Spleen (tissue), 7 donors: ENCODE data around the gene EDIL3.

Experiments used
- CTCF ChIP-seq, 11 experiments: fragments of 200-600 bp in 7 of 11; fragments of 450-650 bp in 4 of 11; sonication (generic) in 4 of 11; IDR thresholded peaks in 8 of 11; conservative IDR thresholded peaks in 3 of 11; 1 replicate in 7 of 11; 2 replicates in 4 of 11; pipeline versions ENCODE4 v1.4.0 to v1.8.0; 2016 to 2021; ENCODE audit warnings: antibody characterized with exemption in 11 of 11, inconsistent platforms in 4 of 11, mild to moderate bottlenecking in 1 of 11
- POLR2A ChIP-seq, 3 donors: fragments of 450-650 bp; IDR thresholded peaks; one replicate each; pipeline ENCODE4 v1.5.1; 2017; ENCODE audit warnings: antibody characterized with exemption in 3 of 3, mild to moderate bottlenecking in 1 of 3
- donor health status: DM: no; HTN: no; CAD: no; lungs with moderate emphysema.
- donor health status: DM: no; HTN: no; CAD: no.
- donor health status: DM: no; HTN: no; CAD: no.

- TF ChIP-seq CTCF (IDR thresholded peaks at IDR 0.05 in 8 of 11, conservative IDR thresholded peaks at IDR 0.05 in 3 of 11): no peak
- no peak for TF ChIP-seq POLR2A (IDR thresholded peaks at IDR 0.05)
These were observed 133.2 kb downstream of the EDIL3 start for GRCh38 chr5:84251503-84251902.
